ENCODE data around the gene ACO2.

GRCh38 chr22:41539146-41540005, 70.5 kb downstream of the ACO2 start:
- no peak for TF ChIP-seq CTCF (conservative IDR thresholded peaks at IDR 0.05; ENCODE audit: low read length)
- no peak for TF ChIP-seq EZH2phosphoT487 (IDR thresholded peaks at IDR 0.05; ENCODE audit: borderline replicate concordance, low read depth, low read length)

Measured in OCI-LY7 (cell line).